SU-DHL-6 (cell line): ENCODE results near the gene FNDC7.

Source experiments
- H2AFZ ChIP-seq: fragments of 200-600 bp; sonication (generic); 2 replicates; pipeline ENCODE4 v1.6.1; 2014; ENCODE audit warnings: low read depth, mild to moderate bottlenecking, moderate library complexity, mixed read lengths, antibody characterized with exemption, low read length; ENCODE audit not compliant: severe bottlenecking
- H3F3A ChIP-seq: fragments of 200-600 bp; shearing (Covaris generic); 2 replicates; pipeline ENCODE4 v1.6.0; 2016; ENCODE audit warnings: antibody characterized with exemption, mild to moderate bottlenecking; ENCODE audit not compliant: insufficient read depth
- H3K27ac ChIP-seq: fragments of 200-600 bp; sonication (generic); 2 replicates; pipeline ENCODE4 v1.5.1; 2016; ENCODE audit warnings: low read depth, mild to moderate bottlenecking, low read length, moderate library complexity, mixed read lengths
- H3K27me3 ChIP-seq: fragments of 200-600 bp; sonication (generic), shearing (Covaris generic); 2 replicates; pipeline ENCODE4 v1.6.0; 2014; ENCODE audit warnings: mild to moderate bottlenecking, low read length
- H3K36me3 ChIP-seq: fragments of 200-600 bp; sonication (generic); 2 replicates; pipeline ENCODE4 v1.6.1; 2014; ENCODE audit warnings: mild to moderate bottlenecking, low read length, mixed read lengths
- H3K4me2 ChIP-seq: fragments of 300-600, 200-600 bp; shearing (Covaris generic), sonication (generic); 2 replicates; pipeline ENCODE4 v1.6.0; 2014; ENCODE audit warnings: low read length, low read depth, mild to moderate bottlenecking; ENCODE audit not compliant: poor library complexity, severe bottlenecking
- H3K4me3 ChIP-seq: fragments of 200-600 bp; sonication (generic); 2 replicates; pipeline ENCODE4 v1.5.1; 2014; ENCODE audit warnings: antibody characterized with exemption, low read length, mild to moderate bottlenecking, mixed read lengths; ENCODE audit not compliant: insufficient read depth, poor library complexity, severe bottlenecking
- H3K79me2 ChIP-seq: fragments of 200-600 bp; sonication (generic); 2 replicates; pipeline ENCODE4 v1.6.1; 2014; ENCODE audit warnings: mild to moderate bottlenecking, low read length, moderate library complexity; ENCODE audit not compliant: insufficient read depth
- H3K9ac ChIP-seq: fragments of 200-600 bp; sonication (generic); 2 replicates; pipeline ENCODE4 v1.7.0; 2014; ENCODE audit warnings: mild to moderate bottlenecking, low read length
- H3K9me2 ChIP-seq: fragments of 200-600 bp; sonication (generic); replicated peaks from 2 replicates; pipeline ENCODE4 v1.6.1; 2014; ENCODE audit warnings: low read length; ENCODE audit not compliant: insufficient read depth
- H3K9me3 ChIP-seq: fragments of 200-600 bp; sonication (generic); 2 replicates; pipeline ENCODE4 v1.6.1; 2014; ENCODE audit warnings: low read length, mixed read lengths; ENCODE audit not compliant: insufficient read depth
- H4K20me1 ChIP-seq: fragments of 200-600 bp; sonication (generic); 2 replicates; pipeline ENCODE4 v1.6.1; 2014; ENCODE audit warnings: low read depth, mild to moderate bottlenecking, antibody characterized with exemption, low read length, moderate library complexity, mixed read lengths
- CTCF ChIP-seq: fragments of 200-600 bp; sonication (generic); IDR thresholded peaks from one replicate; pipeline ENCODE4 v1.5.1; 2017; ENCODE audit warnings: antibody characterized with exemption, mild to moderate bottlenecking, low read length, moderate library complexity; ENCODE audit not compliant: insufficient read depth, poor library complexity, severe bottlenecking
- EZH2phosphoT487 ChIP-seq: fragments of 200-600 bp; sonication (generic), shearing (Covaris generic); conservative IDR thresholded peaks from 2 replicates; pipeline ENCODE4 v1.6.1; 2018; ENCODE audit warnings: mild to moderate bottlenecking, antibody characterized with exemption, low read length, moderate library complexity, mixed read lengths

Gene FNDC7

DNA sequence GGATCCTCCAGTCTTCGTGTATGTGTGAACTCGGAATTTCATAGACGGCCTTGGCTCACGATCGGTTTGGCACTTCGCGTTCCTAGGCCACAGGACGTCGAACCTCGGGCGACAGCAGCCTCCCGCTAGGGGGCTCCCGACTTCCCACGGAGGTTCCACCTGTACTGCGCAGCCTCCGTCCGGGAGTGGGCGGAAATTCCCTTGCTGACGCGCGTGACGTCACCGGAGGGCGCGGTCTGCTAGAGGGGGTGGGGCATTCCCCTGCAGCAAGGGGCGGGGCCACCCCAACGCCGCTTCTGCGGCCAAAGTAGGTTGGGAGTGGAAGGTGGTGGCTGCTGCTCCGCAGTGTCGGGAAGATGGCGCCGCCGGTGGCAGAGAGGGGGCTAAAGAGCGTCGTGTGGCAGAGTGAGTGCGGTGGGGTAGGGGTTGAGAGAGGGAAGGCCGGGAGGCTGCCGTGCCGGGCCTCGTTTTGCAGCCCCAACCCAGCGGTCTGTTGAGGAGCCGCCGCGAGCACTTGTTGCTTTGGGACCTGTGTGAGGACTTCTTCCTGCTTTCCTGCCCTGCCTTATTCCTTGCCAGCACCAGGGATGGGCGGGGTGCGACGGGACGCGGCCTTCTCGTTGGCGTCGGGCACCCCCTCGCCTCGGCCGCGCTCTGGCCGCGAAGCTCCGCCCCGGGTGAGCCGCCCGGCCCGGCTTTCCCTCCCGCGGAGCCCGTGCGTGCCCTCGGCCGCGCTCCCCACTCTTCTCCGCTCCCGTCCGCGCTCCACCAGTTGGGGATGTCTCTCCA lies 33.9 kb downstream of the FNDC7 start, which contains the start of gene STXBP3:
Gene STXBP3 (plus strand): TSS at position 293 of the 789 bp plus-strand sequence. CDS start 64 bp downstream, at position 357.
- Histone ChIP-seq H3K27me3 (no peaks in the 10 kb centered on the region), H3K36me3 (no peaks in the 10 kb centered on the region), H3K4me2 (peak within 1 kb of the TSS; percentile 71), H3K9ac (peak within 1 kb of the TSS; percentile 76), H3F3A (peaks cover 10% of the 10 kb centered on the region; the same call in 1 of the 2 replicates), H3K4me3 (peak within 1 kb of the TSS; percentile 78), H3K9me2 (no peaks in the 10 kb centered on the region), H3K27ac (peak within 1 kb of the TSS; percentile 45), H3K79me2 (peaks cover 20% of the 10 kb centered on the region; the same call in 1 of the 2 replicates), H3K9me3 (no peaks in the 10 kb centered on the region), H4K20me1 (no peaks in the 10 kb centered on the region), H2AFZ (peak within 1 kb of the TSS; percentile 88)
- TF ChIP-seq CTCF (peak; percentile 90), EZH2phosphoT487 (no peak)

GRCh38 chr1:108747171-108747850 lies 34.6 kb downstream of the FNDC7 start:
- Histone ChIP-seq H2AFZ (peak overlapping the region; percentile 69), H3K79me2 (peaks cover 20% of the 10 kb centered on the region)
- no peak for TF ChIP-seq CTCF
- TF ChIP-seq EZH2phosphoT487, result no peak

DNA sequence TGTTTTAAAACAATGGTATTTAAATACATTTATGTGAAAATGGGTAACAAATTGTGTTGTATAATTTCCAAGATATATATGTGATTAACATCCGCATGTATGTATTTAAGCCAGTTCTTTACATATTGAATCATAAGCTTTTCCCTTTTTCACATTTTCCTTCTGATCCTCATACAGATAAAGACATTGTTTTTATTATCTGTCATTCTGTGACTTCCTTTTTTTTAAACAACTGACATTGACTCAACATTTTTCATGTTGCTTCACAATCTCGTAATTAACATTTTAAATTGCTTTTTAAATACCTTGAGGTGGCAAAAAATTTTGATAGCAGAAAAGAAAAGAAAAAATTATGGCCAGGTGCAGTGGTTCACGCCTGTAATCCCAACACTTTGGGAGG lies 35.2 kb downstream of the FNDC7 start:
- H3K9ac ChIP-seq, result 0 out of 2 replicates have a peak overlapping the region, but pooled peaks have one; percentile 76
- peaks cover 11% of the 10 kb centered on the region; the same call in 1 of the 2 replicates for H3K36me3 ChIP-seq
- H2AFZ ChIP-seq, result no peak overlapping the region
- no peaks in the 10 kb centered on the region for H3K27me3 ChIP-seq
- peak overlapping the region; percentile 71 for H3K4me2 ChIP-seq
- H3K9me2 ChIP-seq, result no peaks in the 10 kb centered on the region
- TF ChIP-seq CTCF, result no peak
- no peak for TF ChIP-seq EZH2phosphoT487
- no peaks in the 10 kb centered on the region for H4K20me1 ChIP-seq
- H3K79me2 ChIP-seq, result peaks cover 24% of the 10 kb centered on the region
- H3F3A ChIP-seq, result peaks cover 10% of the 10 kb centered on the region; the same call in 1 of the 2 replicates
- no peaks in the 10 kb centered on the region for H3K9me3 ChIP-seq
- H3K4me3 ChIP-seq, result no peak overlapping the region
- H3K27ac ChIP-seq, result no peak overlapping the region

More at GRCh38 chr1:108747171-108747850, 34.6 kb downstream of the FNDC7 start:
- no peaks in the 10 kb centered on the region for H3K9me2 ChIP-seq
- H4K20me1 ChIP-seq, result no peaks in the 10 kb centered on the region
- peaks cover 10% of the 10 kb centered on the region; the same call in 1 of the 2 replicates for H3F3A ChIP-seq
- peak overlapping the region; percentile 45 for H3K27ac ChIP-seq
- H3K4me2 ChIP-seq, result peak overlapping the region; percentile 71
- peak overlapping the region; percentile 76 for H3K9ac ChIP-seq
- no peaks in the 10 kb centered on the region for H3K27me3 ChIP-seq
- H3K4me3 ChIP-seq, result peak overlapping the region; percentile 78
- no peaks in the 10 kb centered on the region for H3K9me3 ChIP-seq
- 0 out of 2 replicates have a peak, but pooled peaks cover 5% of the 10 kb centered on the region for H3K36me3 ChIP-seq
